NCI-H446 treated with DMSO at 0.1 percent for 48 hours (cell line): ENCODE results near the gene COL18A1.

ENCODE experiments used
- DNase-seq: peaks from one replicate; lab custom pipeline; 2025; lab: John Stamatoyannopoulos, UW

Gene COL18A1

DNA sequence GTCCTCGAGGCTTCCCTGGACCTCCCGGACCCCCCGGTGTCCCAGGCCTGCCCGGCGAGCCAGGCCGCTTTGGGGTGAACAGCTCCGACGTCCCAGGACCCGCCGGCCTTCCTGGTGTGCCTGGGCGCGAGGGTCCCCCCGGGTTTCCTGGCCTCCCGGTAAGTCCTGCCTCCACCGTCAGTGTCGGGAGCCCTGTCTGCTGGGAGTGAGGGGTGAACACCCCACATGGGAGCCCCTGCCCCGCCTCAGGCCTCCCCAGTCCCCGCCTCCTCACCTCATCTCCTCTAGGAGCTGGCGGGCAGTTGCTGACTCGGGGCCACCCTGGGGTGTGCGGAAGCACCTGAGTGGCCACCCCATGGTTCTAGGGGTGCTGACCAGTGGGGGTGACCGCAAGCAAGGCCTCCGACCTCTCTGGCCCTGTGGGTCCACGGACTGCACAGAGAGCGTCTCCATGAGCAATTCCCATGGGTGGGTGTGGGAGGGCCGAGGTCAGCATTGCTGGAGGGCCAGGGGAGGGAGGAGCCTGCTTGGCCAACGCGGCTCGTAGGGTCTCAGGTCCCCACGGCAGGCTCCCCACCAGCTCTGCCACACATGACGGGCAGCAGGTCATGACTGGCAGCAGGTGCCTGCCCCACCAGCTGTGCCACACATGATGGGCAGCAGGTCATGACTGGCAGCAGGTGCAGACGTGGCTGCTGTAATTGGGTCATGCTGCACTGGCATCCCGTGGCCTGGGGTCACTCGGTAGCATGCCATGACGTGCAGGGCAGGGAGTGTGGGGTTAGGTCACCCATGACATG, 75.9 kb downstream of the COL18A1 start:
- DNase-seq, result no peak

DNA sequence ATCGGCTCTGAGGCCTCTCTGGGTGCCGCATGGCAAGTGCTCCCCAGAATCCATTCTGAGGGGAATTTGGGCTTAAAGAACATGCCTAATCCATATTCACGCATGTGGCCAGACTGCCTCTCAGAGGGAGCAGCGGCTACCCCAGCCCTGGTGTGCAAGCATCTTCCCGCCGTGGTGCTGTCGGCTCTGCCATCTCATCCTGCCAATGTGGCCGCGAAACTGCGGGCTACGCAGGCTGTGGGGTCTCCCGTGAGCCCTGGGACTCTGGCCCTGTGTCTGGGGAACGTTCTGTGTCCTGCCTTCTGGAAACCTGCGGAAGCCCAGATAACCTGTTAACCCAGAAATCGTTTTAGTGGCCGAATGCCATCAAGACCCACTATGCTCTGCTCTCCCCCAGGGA, 76.6 kb downstream of the COL18A1 start:
- no peak for DNase-seq

DNA sequence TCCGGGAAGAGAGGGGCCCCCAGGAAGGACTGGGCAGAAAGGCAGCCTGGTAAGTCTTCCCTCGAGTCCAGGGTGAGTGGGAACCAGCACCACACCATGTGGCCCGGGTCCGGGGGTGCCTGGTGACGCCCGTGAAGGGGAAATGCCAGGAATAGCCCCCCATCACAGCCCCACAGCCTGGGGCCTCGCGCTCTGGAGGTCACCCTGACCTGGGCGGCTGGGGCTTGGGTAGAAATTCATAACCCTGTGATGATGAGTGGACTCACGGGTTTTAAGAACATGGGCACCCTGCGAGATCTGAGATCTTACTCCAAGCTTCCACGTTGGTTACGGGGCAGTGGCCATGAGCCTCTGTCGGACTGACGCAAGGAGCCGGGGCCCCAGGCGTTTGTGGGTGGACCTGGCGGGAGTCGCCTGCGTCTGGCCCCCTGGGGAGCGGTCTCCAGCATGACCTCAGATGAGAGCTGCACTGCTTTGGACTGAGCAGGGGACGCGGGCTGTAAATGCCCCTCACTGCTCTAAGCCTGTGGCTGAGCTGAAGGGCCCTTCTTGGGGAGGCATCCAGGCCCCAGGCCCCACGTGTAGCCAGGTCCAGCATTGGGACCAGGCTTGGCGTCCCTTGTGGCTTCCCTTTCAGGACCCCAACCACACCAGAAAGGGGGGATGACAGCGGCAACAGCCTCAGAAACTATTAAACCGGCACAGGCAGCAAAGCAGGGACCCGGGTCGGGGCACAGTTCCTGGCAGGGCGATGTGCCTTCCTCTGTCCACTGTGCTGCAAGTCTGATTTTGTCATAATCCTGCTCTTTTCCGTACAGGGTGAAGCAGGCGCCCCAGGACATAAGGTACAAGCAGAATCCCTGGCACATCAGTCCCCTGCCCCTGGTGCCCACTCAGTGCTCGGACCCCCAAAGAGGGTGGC, 77.3 kb downstream of the COL18A1 start:
- no peak for DNase-seq

DNA sequence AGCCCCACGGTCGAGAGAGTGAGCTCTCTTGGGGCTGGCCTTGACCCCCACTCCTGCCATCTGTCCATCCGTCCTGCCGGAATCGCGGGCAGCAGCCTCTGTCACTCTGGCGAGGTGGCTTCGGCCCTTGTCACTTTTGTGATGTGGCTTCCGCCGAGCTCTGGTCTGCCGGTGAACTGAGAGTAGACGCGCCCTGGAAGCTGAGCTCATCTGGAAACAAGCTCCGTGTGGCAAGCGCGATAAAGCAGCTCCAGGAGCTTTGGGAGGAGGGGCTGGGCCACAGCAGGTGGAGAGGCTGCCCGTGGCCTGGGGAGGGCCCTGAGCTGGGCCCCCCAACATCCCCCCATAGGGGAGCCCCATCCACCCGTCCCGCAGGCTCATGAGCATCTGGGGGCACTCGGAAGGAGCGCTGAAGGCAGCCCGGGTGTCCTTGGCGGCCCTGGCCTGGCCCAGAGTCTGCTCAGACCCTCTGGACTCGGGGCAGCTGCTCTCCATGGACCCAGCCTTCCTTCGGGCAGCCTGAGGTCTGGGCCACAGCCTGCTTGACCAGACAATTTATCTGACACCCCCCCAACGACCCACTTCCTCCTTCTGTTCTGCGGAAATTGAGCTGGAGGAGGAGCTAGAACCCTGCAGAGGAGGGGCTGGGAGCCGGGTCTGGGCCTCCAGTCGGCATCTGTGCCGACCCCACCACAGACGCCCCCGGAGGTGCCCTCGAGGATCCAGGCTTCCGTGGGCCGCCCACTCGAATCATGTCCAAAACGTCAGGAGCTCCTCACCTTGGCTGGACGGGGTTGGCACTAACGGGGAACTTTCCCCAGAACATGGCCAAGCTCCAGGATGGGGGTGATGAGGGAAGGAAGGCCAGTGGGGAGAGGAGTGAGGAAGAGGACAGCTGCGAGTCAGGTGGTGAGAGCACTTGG, 78.2 kb downstream of the COL18A1 start:
- no peak for DNase-seq

DNA sequence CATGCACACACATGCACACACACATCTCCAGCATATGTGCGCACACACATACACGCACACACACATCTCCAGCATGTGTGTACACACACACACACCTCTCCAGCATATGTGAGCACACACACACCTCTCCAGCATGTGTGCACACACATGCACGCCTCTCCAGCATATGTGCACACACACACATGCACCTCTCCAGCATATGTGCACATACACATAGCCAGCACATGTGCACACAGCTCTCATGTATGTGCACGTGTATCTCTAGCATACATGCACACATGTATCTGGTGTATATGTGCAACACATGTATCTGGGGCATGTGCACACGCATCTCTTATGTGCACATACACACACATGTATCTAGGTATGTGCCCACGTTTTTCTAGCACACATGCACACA, 79.4 kb downstream of the COL18A1 start:
- no peak for DNase-seq

DNA sequence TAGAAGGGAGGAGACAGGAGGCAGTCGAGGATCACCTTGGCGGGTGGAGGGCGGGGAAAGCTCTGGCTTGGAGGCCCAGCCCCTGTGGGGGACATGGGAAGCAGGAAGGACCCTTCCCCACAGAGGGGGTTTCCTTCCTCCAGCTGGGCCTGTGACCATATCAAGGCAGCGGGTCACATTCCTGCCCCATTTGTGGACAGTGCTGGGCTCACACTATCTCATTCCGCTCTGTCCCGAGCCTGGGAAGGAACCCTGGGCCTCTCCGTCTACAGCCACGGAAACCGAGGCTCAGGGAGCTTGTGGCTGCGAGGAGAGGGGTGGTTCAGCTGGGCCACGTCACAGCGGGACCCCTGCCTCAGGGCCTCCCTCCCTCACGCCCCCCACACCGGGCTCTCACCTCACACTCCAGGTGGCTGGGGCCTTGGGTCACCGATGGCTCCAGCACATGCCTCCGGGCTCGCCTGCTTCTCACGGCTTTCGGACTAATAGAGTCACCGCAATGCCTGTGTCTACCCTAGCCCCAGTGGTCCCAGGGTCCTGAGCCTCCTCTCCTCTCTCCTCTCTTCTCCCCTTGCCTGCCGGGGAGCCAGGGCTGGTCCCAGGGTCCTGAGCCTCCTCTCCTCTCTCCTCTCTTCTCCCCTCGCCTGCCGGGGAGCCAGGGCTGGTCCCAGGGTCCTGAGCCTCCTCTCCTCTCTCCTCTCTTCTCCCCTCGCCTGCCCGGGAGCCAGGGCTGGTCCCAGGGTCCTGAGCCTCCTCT, 80.9 kb downstream of the COL18A1 start:
- DNase-seq, result no peak

DNA sequence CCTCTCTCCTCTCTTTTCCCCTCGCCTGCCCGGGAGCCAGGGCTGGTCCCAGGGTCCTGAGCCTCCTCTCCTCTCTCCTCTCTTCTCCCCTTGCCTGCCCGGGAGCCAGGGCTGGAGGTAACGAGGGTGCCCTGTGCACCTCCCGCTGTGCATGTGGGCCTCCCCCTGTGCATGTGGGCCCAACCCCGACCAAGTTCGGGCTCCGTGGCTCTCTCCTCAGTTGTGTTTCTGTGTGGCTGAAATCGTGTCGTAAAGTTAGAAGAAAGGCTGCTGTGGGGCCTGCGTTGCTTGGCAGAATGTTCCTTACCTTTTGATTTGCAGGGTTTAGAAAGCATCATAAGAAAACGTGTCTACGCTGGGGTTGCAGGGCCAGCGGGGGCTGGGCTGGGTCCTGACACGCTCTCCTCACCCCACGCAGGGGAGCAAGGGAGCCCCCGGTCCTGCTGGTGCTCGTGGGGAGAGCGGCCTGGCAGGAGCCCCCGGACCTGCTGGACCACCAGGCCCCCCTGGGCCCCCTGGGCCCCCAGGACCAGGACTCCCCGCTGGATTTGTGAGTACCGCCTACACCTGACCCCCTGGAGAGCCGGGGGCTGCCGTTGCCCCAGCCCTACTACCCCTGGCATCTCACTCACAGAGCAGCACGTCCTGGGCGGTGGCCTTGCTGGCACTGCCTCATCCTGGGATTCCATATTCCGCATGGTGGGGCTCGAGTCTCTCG, 81.6 kb downstream of the COL18A1 start:
- DNase-seq, result no peak

DNA sequence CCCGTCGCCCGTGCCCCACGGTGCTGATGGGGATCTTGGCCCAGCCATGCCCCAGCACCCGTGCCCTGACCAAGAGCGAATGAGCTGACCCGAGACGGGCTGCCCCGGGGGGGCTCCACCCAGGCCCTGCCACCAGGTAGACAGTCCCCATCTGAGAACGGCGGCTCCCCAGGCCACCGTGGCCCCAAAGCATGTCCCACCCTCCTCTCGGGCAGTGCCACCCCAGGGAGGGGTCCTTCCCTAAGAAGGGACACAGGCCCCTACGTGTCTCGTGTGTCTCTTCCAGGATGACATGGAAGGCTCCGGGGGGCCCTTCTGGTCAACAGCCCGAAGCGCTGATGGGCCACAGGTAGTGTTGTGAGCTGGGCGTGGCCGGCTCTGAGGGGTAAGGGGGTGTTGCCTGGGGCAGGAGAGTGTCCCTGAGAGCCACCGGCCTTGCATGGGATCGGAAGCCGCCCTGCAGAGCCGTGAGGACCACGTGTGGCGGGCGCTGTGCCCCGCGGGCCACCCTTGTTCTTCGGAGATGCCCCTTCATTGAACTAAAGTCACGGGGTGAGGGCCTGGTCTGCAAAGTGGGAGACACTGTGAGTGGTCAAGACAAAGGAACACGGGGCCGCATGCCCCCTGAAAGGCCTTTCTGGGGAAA, 82.3 kb downstream of the COL18A1 start:
- DNase-seq, result no peak

DNA sequence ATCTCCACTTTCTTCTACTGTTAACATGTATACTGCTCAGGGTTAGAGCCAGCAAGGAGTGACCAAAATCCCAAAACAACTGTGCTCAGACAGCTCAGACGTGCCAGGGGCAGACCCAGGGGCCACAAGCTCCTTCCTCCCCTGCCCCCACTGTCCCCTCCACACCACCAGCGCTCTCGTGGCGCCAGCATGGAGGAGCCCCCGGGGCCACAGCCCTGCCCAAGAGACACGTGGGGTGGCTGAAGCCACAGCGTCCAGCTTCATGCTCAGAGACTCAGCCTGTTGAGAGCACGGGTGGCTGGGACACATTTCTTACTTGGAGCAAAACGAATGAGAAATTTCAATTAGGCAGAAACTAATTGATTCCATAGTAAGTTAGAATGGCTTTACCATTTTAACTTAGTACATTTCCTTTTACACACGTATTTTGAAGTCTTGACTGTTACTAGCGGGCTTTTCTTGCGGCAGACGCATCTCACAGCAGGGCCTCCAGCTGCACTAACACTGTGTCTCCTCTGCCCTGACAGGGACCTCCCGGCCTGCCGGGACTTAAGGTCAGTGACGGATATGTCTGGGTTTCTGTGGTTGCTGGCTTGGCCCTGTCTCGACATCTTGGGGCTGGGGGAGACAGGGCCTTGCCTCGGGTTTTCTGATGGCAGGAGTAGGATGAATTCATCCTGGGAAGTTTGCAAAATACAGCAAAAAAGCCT, 83.1 kb downstream of the COL18A1 start:
- no peak for DNase-seq

DNA sequence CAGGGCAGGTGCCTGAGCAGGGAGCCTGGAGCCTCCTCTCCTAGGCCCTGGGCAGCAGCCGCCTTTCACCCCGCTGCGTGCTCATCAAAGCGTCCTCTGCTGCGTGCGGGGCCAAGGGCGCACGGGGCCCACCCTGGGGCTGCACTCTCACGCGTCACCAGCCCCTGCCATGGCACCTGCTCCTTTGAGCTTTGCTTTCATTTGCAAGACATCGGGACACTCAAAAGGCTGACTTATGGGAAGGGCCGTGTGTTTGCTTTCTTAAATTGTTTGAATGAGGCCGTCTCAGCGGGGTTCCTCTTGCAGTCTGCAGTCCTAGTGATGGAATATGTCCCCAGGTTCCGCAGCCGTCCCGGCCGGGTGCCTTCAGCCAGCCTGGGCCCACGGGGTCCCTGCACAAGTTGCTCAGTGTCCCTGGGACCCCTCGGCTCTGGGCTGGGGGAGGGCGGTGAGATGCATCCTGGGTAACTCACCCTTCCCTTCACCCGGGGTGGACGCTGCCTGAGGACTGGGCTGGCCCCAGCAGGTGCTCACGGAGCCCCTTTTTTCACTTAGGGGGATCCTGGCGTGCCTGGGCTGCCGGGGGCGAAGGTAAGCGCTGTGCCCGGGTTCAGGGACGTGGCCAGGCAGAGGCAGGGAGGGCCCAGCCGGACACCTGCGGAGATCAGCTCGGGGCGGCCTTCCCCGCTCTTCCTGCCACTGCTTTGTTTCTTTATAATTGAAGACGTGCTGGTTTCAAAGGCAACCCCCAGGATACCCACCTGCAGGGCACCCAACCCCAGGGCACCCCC, 84.2 kb downstream of the COL18A1 start:
- no peak for DNase-seq

DNA sequence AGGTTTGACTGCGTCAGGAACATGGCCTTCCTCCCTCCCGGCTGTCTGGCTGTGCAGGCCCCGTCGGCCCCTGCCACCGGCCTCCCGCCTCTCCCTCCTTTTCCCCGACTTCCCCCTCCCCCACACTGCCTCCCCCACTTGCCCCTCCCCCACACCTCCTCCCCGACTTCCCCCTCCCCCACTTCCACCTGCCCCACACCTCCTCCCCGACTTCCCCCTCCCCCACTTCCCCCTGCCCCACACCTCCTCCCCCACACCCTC, 84.7 kb downstream of the COL18A1 start:
- no peak for DNase-seq

DNA sequence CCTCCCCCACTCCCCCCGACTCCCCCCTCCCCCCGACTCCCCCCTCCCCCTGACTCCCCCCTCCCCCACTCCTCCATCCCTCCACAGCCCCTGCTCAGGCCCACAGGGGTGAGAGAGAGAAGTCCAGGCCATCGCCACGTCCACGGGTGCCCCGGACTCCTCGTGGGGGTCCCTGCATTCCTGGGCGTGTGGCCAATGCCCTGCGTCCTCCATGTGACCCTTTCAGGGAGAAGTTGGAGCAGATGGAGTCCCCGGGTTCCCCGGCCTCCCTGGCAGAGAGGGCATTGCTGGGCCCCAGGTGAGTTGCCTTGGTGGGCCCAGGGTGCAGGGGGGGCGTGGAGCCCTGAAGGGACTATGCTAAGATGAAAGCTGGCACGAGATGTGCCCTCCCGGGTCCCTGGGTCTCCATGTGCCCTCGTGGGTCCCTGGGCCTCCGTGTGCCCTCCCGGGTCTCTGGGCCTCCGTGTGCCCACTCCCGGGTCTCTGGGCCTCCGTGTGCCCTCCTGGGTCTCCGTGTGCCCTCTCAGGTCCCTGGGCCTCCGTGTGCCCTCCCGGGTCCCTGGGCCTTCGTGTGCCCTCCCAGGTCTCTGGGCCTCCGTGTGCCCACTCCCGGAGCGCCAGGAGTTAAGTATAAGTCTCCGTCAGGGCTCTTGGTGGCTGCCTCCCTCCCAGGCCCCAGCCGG, 85.2 kb downstream of the COL18A1 start:
- DNase-seq, result no peak

DNA sequence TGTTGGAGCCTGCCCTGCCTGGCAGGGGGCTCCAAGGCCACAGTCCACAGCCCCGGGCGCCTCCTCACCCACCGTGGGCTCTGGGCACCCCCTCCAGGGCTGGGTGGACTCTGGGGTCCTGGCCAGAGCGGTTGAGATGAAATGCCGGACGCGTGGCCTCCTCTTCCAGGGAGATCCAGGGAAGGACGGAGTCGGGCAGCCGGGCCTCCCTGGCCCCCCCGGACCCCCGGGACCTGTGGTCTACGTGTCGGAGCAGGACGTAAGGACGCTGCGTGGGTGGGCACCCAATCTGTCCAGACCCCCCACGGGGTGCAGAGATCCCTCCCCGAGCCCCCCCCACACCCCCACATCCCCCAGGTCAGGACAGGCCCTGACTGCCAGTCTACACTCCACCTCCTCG, 86.1 kb downstream of the COL18A1 start:
- no peak for DNase-seq

DNA sequence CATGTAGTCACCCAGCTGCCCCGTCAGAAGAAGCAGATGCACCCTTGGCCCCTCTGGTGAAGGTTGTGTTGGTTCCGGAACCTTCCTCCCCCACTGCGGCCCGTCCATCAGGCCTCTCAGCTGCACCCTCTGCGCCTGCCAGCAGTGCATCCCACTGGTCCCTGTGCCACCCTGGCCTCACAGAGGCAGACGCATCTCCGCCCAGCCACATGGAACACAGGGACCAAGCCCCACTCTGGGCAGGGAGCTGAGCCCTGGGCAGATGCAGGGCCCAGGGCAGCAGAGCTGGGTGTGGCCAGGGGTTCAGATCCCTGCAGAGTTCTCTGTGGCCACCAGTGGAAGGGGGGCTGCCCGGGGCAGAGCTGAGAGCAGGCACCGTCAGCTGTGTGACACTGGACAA, 86.7 kb downstream of the COL18A1 start:
- DNase-seq, result no peak

DNA sequence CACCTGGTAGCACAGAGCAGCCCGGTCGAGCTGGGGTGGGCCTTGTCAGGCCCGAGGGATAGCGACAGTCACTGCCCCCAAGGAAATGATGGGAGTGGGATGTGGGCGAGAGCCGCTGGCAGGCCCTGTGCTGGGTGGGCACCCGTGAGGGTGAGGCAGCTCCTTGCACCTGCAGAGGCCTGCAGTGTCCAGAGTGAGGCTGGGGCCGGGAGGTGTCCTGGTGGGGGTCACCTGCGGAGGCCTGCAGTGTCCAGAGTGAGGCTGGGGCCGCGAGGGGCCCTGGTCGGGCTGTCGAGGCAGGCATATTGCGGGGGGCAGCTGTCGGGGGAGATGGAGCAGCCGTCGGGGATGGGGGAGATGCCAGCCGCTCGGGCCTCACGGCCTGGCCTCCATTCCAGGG, 87.8 kb downstream of the COL18A1 start:
- DNase-seq, result no peak

DNA sequence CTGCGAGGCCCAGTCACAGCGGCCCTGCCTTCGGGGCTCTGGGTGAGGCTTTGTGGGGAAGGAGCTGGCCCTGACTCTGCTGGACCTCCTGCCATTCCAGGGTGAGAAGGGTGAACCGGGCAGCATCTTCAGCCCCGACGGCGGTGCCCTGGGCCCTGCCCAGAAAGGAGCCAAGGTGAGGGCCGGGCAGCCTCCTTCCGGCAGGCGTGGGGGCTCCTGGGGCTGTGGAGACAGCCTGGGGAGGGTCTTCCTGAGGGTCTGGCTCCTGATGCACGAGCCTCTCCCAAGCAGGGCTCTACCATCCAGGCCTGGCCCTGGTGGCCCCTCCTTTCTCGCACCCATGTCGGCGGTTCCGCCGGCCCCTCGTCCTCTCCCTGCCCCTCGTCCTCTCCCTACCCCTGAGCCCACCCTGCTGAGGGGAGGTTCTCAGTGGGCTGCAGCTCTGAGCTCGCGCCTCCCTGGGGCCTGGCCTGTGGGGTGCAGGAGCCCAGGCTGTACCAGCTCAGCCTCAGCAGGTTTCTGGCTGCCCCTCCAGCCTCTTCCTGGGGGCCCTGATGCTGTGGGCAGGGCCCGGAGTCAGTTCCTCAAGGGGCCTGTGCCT, 88.5 kb downstream of the COL18A1 start:
- no peak for DNase-seq

DNA sequence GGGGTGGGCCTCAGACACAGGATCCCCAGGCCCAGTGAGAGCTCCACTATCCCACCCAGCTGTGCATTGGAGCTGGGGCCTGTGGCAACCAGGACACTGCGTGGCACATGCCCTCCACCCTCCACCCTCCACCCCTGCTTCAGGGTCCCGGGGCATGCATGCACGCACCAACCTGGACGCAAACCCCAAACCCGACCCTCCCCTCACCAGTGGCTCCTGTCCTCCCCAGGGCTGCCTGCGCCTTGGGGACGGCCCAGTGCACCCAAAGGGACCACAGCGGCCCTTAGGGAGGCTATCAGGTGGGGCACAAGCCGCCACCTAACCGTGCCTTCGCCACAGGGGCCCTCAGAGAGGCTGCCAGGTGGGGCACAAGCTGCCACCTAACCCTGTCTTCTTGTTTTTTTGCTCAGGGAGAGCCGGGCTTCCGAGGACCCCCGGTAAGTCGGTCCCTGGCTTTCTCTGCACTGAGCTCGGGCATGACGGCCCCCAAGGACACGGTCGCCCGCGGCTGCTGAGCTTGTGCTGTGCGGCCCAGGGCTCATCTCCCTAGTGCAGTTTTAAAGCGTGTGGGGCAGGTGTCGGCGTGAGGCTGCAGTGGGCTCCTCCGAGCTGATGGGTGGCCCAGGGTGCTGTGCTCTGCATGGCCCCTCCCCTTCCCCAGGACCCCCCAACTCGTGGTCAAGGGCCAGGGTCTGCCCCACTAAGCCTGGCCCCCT, 89.3 kb downstream of the COL18A1 start:
- no peak for DNase-seq
